Right lobe of liver (tissue), 6 donors: Measurements from ENCODE around the gene GLRX5. TPM values are rescaled to one million over a fixed set of nuclear protein-coding genes. Genes with fewer than 3 reads are reported as not detected.

Source experiments
- ATAC-seq, 4 donors: fragments of 200-7000 bp; cut with Tn5 transposase; one replicate each; pipeline ENCODE4 v1.9.1; 2020; ENCODE audit warnings: mild to moderate bottlenecking in 4 of 4, moderate library complexity in 4 of 4
- DNase-seq, 3 donors: peaks; one replicate each; pipeline ENCODE4 v3.0.0-alpha.2; 2020
- H3K27ac ChIP-seq, 3 donors: fragments of 200-600 bp; one replicate each; pipeline ENCODE4 v1.8.0; 2022
- H3K27me3 ChIP-seq, 2 donors: fragments of 200-600 bp; one replicate each; pipeline ENCODE4 v1.8.0; 2022
- H3K36me3 ChIP-seq, 4 donors: fragments of 200-600 bp; sonication (generic) in 1 of 4; one replicate each; pipeline versions ENCODE4 v1.5.1 to v1.8.0; 2017 to 2022; ENCODE audit warnings: control low read depth in 1 of 4
- H3K4me1 ChIP-seq, 4 donors: fragments of 200-600 bp; sonication (generic) in 1 of 4; one replicate each; pipeline versions ENCODE4 v1.5.1 to v1.8.0; 2017 to 2022; ENCODE audit warnings: control low read depth in 1 of 4
- H3K4me3 ChIP-seq, 3 donors: fragments of 200-600 bp; one replicate each; pipeline ENCODE4 v1.8.0; 2022
- H3K9me3 ChIP-seq, 4 donors: fragments of 200-600 bp; sonication (generic) in 1 of 4; one replicate each; pipeline versions ENCODE4 v1.5.1 to v1.8.0; 2017 to 2022; ENCODE audit warnings: control low read depth in 1 of 4
- CTCF ChIP-seq, 4 donors: fragments of 200-600 bp in 3 of 4; fragments of 450-650 bp in 1 of 4; IDR thresholded peaks; one replicate each; pipeline versions ENCODE4 v1.5.1 to v1.8.0; 2016 to 2022; ENCODE audit warnings: antibody characterized with exemption in 4 of 4, mild to moderate bottlenecking in 2 of 4
- POLR2A ChIP-seq: fragments of 450-650 bp; IDR thresholded peaks from one replicate; pipeline ENCODE4 v1.6.1; 2017; ENCODE audit warnings: antibody characterized with exemption, mild to moderate bottlenecking
- WGBS: methylation state at CpG from one replicate; pipeline ENCODE4 v1.1.6; 2018; ENCODE audit warnings: low coverage, low lambda C conversion rate; ENCODE audit not compliant: insufficient coverage; ENCODE audit errors: missing lambda C conversion rate; 5-methylcytosine and 5-hydroxymethylcytosine counted together
- intact Hi-C, 2 donors: fragments of 100-400 bp; cut with DNase I; formaldehyde crosslinking; loops; one replicate each; pipeline versions ENCODE4 v1.11.2 to v1.14.1; 2022
- total RNA-seq, 6 experiments: library from RNA; depleted of rRNA in 2 of 6; stranded (reverse); fragments of >200 nt in 2 of 6; fragmentation: NEBNext Ultra II Directional in 3 of 6; extraction: Animal tissue kit (Norgen Biotek cat#: 25700) in 3 of 6; gene quantifications; one replicate each; pipeline versions ENCODE4 v1.1.0 to v1.2.4, GENCODE V29; 2016 to 2023
- donor health status: DM: no; HTN: yes; CAD: no.
- donor health status: DM: no; HTN: no; CAD: no.
- donor health status: DM: no; HTN: no; CAD: no.
- donor health status: DM: no; HTN: yes; CAD: no.
- donor health status: DM: no; HTN: yes; CAD: no.

Gene GLRX5
- total RNA-seq, 6 experiments from 2014 or later: 31.4 to 48.5 (median 40.2) TPM

- peak overlapping the region in 1 of 3 donors; percentile 81 for H3K4me3 ChIP-seq
- intact Hi-C loops: no loop called here
These were observed 20.4 kb upstream of the GLRX5 start for GRCh38 chr14:95514131-95515079.

GRCh38 chr14:95515080-95515489, 19.8 kb upstream of the GLRX5 start:
- Histone ChIP-seq H3K27me3 (no peaks in the 10 kb centered on the region), H3K4me3 (peak overlapping the region in 2 of 3 donors; percentile 81 to 89), H3K36me3 (no peaks in the 10 kb centered on the region), H3K9me3 (no peaks in the 10 kb centered on the region), H3K4me1 (peaks cover 0 to 31% (median 2%) of the 10 kb centered on the region in 4 donors), H3K27ac (peak overlapping the region in 2 of 3 donors; percentile 62 to 67)
- WGBS: 20% methylated on average over 3 of the region's 9 CpGs
- intact Hi-C loops: no loop called here
- ATAC-seq (peak; percentile 10 to 34 (median 24)), DNase-seq (peak in 1 of 3 donors; percentile 35)
- no peak for TF ChIP-seq CTCF (IDR thresholded peaks at IDR 0.05)
- TF ChIP-seq POLR2A: no peak

More at GRCh38 chr14:95514131-95515079, 20.4 kb upstream of the GLRX5 start:
- ATAC-seq: peak in 3 of 4 donors; percentile 7 to 61 (median 47)
- 21% methylated on average over 6 of the region's 18 CpGs for WGBS
- H3K27me3 ChIP-seq: no peaks in the 10 kb centered on the region
- H3K9me3 ChIP-seq: no peaks in the 10 kb centered on the region
- peak overlapping the region in 2 of 3 donors; percentile 15 to 62 for H3K27ac ChIP-seq
- peaks cover 0 to 31% (median 2%) of the 10 kb centered on the region in 4 donors for H3K4me1 ChIP-seq
- peak in 2 of 3 donors; percentile 74 to 82 for DNase-seq
- no peaks in the 10 kb centered on the region for H3K36me3 ChIP-seq
- TF ChIP-seq POLR2A (no peak), CTCF (IDR thresholded peaks at IDR 0.05) (no peak)

GRCh38 chr14:95515596-95516552, 19.0 kb upstream of the GLRX5 start:
- no peak for TF ChIP-seq POLR2A
- peak; percentile 25 to 42 (median 36) for TF ChIP-seq CTCF (IDR thresholded peaks at IDR 0.05)
- Histone ChIP-seq H3K4me3 (peak overlapping the region; percentile 71 to 89 (median 81)), H3K9me3 (no peaks in the 10 kb centered on the region), H3K36me3 (no peaks in the 10 kb centered on the region), H3K4me1 (peaks cover 0 to 31% (median 2%) of the 10 kb centered on the region in 4 donors), H3K27ac (peak overlapping the region; percentile 62 to 80 (median 67)), H3K27me3 (no peaks in the 10 kb centered on the region)
- intact Hi-C loops: no loop called here
- WGBS: 0% methylated on average over 2 of the region's 50 CpGs
- ATAC-seq: peak; percentile 71 to 78 (median 76)
- DNase-seq: peak; percentile 75 to 82 (median 80)

GRCh38 chr14:95516554-95517181, 18.2 kb upstream of the GLRX5 start, which contains the start of gene SYNE3:
TSS of gene SYNE3 (minus strand) at chr14:95516650. CDS start at chr14:95475821, 40,829 bp downstream.
- TF ChIP-seq POLR2A (no peak), CTCF (IDR thresholded peaks at IDR 0.05) (no peak)
- Histone ChIP-seq H3K4me1 (peaks cover 0 to 31% (median 2%) of the 10 kb centered on the region in 4 donors), H3K36me3 (no peaks in the 10 kb centered on the region), H3K27ac (peak within 1 kb of the TSS; percentile 62 to 80 (median 67)), H3K27me3 (no peaks in the 10 kb centered on the region), H3K4me3 (peak within 1 kb of the TSS; percentile 71 to 89 (median 81)), H3K9me3 (no peaks in the 10 kb centered on the region)
- DNase-seq (peak; percentile 76 to 79 (median 78)), ATAC-seq (peak; percentile 72 to 88 (median 81))
- WGBS: 58% methylated on average over 12 of the region's 60 CpGs
- intact Hi-C loops: no loop called here
